Measurements from ENCODE around the gene TACO1. TPM values are rescaled to one million over a fixed set of nuclear protein-coding genes. Genes with fewer than 3 reads are reported as not detected.

Gene TACO1
- total and polyA plus RNA-seq, 2 of the 8 experiments (the other 6 are each of a cell fraction or from before 2014, with no cell fraction given), result 19.1 to 23.6 TPM

DNA sequence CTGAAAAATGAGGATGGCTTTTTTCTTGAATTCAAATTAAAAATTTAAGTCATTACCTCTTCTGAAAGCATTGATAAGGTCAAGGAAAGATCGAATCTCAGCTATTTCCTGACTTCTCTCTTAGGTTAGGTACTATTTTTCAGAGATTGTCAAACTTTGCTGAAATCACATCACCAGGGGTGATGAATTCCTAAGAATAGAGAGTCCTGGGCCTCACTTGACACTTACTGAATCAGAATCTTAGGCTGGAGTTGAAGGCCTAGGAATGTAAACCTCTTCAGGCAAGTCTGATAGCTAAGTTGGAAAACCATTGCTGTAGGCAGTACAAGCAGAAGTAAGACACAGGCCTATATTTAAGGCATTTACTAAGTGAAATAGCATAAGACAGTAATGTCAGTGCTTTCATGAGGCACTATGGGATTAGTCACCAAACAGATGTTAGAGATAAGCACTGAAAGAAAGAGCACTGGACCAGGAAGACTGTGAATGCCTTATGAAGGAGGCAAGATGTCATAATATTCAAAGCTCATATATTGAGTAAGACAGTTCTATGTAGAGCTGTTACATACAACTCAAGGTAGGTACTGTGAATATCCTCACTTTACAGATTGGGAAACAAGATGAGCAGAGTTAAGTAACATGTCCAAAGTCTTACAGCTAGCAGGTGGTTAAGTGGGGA is 28.9 kb upstream of the TACO1 start:
- FAIRE-seq (no peak), DNase-seq (ENCODE audit: low read depth in 1 of 2, low spot score in 2 of 2) (no peak)
- no peak overlapping the region for H3K14ac ChIP-seq (ENCODE audit: insufficient read length)
- H3K9ac ChIP-seq (replicated peaks in 1 of 4; ENCODE audit: extremely low read depth in 1 of 4, low read depth in 3 of 4, low read length in 3 of 4), result no peak overlapping the region
- H3K56ac ChIP-seq (replicated peaks; ENCODE audit: insufficient read length, low read depth, low read length), result no peak overlapping the region
- ChIA-PET CTCF (ENCODE audit: partially characterized antibody) (interaction anchor here (0.7 to 6.2 kb wide), 15 partner anchors 8 to 146 kb away, joined by 3 to 27 read pairs (median 5); no protein-coding TSS in a partner anchor), POLR2A (ENCODE audit: partially characterized antibody) (interaction anchor here (1.1 kb wide), 1 partner anchor 85 kb away, joined by 3 read pairs; no protein-coding TSS in a partner anchor)
- no peaks in the 10 kb centered on the region; a peak in 1 of 7 replicates for H3K4me1 ChIP-seq (replicated peaks in 1 of 4; ENCODE audit: control insufficient read depth in 3 of 4, insufficient read depth in 4 of 4, low read length in 3 of 4)
- no peak overlapping the region for H4K8ac ChIP-seq (ENCODE audit: extremely low read depth, insufficient read depth, low read length)
- H3K23ac ChIP-seq (ENCODE audit: insufficient read length), result no peak overlapping the region
- no peak overlapping the region for H4K91ac ChIP-seq (replicated peaks; ENCODE audit: insufficient read length, low read length)
- H2BK20ac ChIP-seq (ENCODE audit: low read length), result no peak overlapping the region
- no peaks in the 10 kb centered on the region for H3K9me3 ChIP-seq (ENCODE audit: insufficient read depth in 2 of 2, low read depth in 1 of 2, low read length in 1 of 2)
- peaks cover 5 to 11% of the 10 kb centered on the region in 2 experiments for H4K20me1 ChIP-seq (replicated peaks in 1 of 2; ENCODE audit: control insufficient read depth in 1 of 2, insufficient read depth in 2 of 2, low read length in 2 of 2)
- no peaks in the 10 kb centered on the region for H3K27me3 ChIP-seq (replicated peaks in 1 of 4; ENCODE audit: control insufficient read depth in 3 of 4, extremely low read depth in 1 of 4, insufficient read depth in 3 of 4, low read length in 3 of 4)
- no peaks in the 10 kb centered on the region; the same call in 1 of the 2 replicates for H3K23me2 ChIP-seq (ENCODE audit: low read depth, low read length)
- no peak overlapping the region for H2BK12ac ChIP-seq (ENCODE audit: low read depth, low read length)
- no peak overlapping the region for H4K5ac ChIP-seq (ENCODE audit: insufficient read length, low read depth, low read length)
- H3K36me3 ChIP-seq (ENCODE audit: control insufficient read depth in 2 of 4, insufficient read depth in 4 of 4, low read length in 3 of 4), result no peaks in the 10 kb centered on the region
- H2BK15ac ChIP-seq (ENCODE audit: low read length), result no peak overlapping the region
- no peak overlapping the region for H3K27ac ChIP-seq (ENCODE audit: low read depth, low read length)
- no peak overlapping the region for H3K4me3 ChIP-seq (ENCODE audit: extremely low read depth in 1 of 4, insufficient read depth in 2 of 4, low read depth in 3 of 4, low read length in 4 of 4)
- peaks cover 0 to 63% of the 10 kb centered on the region in 2 experiments; a peak in 2 of 4 replicates for H3K79me2 ChIP-seq (ENCODE audit: control insufficient read depth in 1 of 2, insufficient read depth in 2 of 2, low read length in 2 of 2)
- 94% methylated on average over 1 of the region's 1 CpG; no CpG with 5 or more reads in 1 of the 2 experiments for WGBS, 2 experiments (ENCODE audit: extremely low coverage in 1 of 2, insufficient coverage in 1 of 2, insufficient read length in 1 of 2, insufficient replicate concordance in 2 of 2, low coverage in 1 of 2, low lambda C conversion rate in 2 of 2, missing lambda C conversion rate in 1 of 2)
- no peak overlapping the region for H3K18ac ChIP-seq (ENCODE audit: extremely low read depth, low read length)
- H2BK120ac ChIP-seq (replicated peaks; ENCODE audit: low read depth, low read length), result no peak overlapping the region
- no peak overlapping the region for H2BK5ac ChIP-seq (ENCODE audit: low read depth, low read length)
- H2AFZ ChIP-seq (ENCODE audit: low read length), result no peak overlapping the region
- no peak overlapping the region for H3K4ac ChIP-seq (replicated peaks; ENCODE audit: insufficient read length, low read depth, low read length)
- peaks cover 3% of the 10 kb centered on the region for H3K79me1 ChIP-seq (ENCODE audit: low read depth, low read length)
- H2AK5ac ChIP-seq (ENCODE audit: low read depth, low read length), result no peak overlapping the region
- H3K4me2 ChIP-seq (ENCODE audit: insufficient read depth in 1 of 2, low read depth in 2 of 2, low read length in 2 of 2), result no peak overlapping the region
- no peak for TF ChIP-seq ZNF274 (IDR thresholded peaks at IDR 0.05; ENCODE audit: borderline replicate concordance, extremely low read depth, low read length)
- TF ChIP-seq, protein P1, sequence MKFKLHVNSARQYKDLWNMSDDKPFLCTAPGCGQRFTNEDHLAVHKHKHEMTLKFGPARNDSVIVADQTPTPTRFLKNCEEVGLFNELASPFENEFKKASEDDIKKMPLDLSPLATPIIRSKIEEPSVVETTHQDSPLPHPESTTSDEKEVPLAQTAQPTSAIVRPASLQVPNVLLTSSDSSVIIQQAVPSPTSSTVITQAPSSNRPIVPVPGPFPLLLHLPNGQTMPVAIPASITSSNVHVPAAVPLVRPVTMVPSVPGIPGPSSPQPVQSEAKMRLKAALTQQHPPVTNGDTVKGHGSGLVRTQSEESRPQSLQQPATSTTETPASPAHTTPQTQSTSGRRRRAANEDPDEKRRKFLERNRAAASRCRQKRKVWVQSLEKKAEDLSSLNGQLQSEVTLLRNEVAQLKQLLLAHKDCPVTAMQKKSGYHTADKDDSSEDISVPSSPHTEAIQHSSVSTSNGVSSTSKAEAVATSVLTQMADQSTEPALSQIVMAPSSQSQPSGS (IDR thresholded peaks at IDR 0.05; ENCODE audit: low read length), result no peak
- TF ChIP-seq RFX5 (IDR thresholded peaks at IDR 0.05; ENCODE audit: borderline replicate concordance, low read depth, low read length), result no peak
- TF ChIP-seq CBX8 (IDR thresholded peaks at IDR 0.05; ENCODE audit: borderline replicate concordance, low read depth, low read length), result no peak
- TF ChIP-seq KDM4A (IDR thresholded peaks at IDR 0.05; ENCODE audit: low read depth, low read length, severe bottlenecking), result no peak
- no peak for TF ChIP-seq YY1 (IDR thresholded peaks at IDR 0.05; ENCODE audit: low read depth, low read length)
- no peak for TF ChIP-seq CBX5 (IDR thresholded peaks at IDR 0.05; ENCODE audit: low read depth, low read length)
- TF ChIP-seq, protein P2, sequence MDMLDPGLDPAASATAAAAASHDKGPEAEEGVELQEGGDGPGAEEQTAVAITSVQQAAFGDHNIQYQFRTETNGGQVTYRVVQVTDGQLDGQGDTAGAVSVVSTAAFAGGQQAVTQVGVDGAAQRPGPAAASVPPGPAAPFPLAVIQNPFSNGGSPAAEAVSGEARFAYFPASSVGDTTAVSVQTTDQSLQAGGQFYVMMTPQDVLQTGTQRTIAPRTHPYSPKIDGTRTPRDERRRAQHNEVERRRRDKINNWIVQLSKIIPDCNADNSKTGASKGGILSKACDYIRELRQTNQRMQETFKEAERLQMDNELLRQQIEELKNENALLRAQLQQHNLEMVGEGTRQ (IDR thresholded peaks at IDR 0.05; ENCODE audit: low read length), result no peak
- TF ChIP-seq TAF7 (optimal IDR thresholded peaks at IDR 0.05; ENCODE audit: borderline replicate concordance, low read depth, low read length), result no peak
